ENCODE results near the gene SLC25A21.

Gene SLC25A21

DNA sequence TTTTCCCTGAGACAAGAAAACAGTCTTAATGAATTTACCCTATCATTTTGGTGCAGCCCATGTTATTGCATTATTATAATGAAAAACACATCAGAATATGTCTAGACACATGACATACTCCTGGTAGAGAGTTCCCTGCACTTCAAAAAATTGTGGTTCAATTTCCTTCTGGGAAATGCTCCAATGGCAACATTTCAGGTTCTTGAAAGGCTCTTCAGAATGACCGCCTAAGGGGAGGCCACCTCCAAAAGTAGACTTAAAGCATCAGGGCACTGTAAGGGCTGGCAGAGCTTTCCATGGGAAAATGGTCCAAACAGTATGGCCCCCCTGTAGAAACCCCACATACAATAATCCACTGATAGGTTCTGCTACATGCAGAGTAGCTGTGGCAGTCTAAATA is 110.7 kb downstream of the SLC25A21 start:
- Histone ChIP-seq H2BK15ac (replicated peaks; ENCODE audit: low read depth) (no peak overlapping the region), H3K23ac (ENCODE audit: low read length) (no peak overlapping the region), H2BK5ac (ENCODE audit: low read length) (no peak overlapping the region), H3K4me3 (ENCODE audit: low read length) (no peak overlapping the region), H3K27ac (ENCODE audit: low read depth, low read length) (no peak overlapping the region), H3K56ac (ENCODE audit: low read length) (no peak overlapping the region), H3K36me3 (ENCODE audit: control insufficient read depth, insufficient read depth, low read length) (no peaks in the 10 kb centered on the region), H3K9ac (ENCODE audit: low read length) (no peak overlapping the region), H4K8ac (ENCODE audit: low read depth, low read length) (no peak overlapping the region), H3K79me2 (ENCODE audit: control insufficient read depth, insufficient read depth, low read length) (no peaks in the 10 kb centered on the region), H3K18ac (ENCODE audit: low read length) (no peak overlapping the region), H3K4ac (ENCODE audit: low read depth, low read length) (no peak overlapping the region), H3K4me1 (ENCODE audit: control insufficient read depth, low read depth, low read length) (no peaks in the 10 kb centered on the region), H3K4me2 (ENCODE audit: low read length) (no peak overlapping the region), H3K79me1 (ENCODE audit: low read length) (no peaks in the 10 kb centered on the region), H2AK5ac (ENCODE audit: low read length) (no peak overlapping the region), H3K27me3 (ENCODE audit: insufficient read depth, low read length, poor library complexity) (no peaks in the 10 kb centered on the region), H4K5ac (ENCODE audit: low read length) (no peak overlapping the region), H2BK120ac (ENCODE audit: low read depth, low read length) (no peak overlapping the region)
- no CpG with 5 or more reads among the region's 1 CpG for WGBS (ENCODE audit: extremely low coverage, insufficient coverage, low lambda C conversion rate)
- DNase-seq = no peak

DNA sequence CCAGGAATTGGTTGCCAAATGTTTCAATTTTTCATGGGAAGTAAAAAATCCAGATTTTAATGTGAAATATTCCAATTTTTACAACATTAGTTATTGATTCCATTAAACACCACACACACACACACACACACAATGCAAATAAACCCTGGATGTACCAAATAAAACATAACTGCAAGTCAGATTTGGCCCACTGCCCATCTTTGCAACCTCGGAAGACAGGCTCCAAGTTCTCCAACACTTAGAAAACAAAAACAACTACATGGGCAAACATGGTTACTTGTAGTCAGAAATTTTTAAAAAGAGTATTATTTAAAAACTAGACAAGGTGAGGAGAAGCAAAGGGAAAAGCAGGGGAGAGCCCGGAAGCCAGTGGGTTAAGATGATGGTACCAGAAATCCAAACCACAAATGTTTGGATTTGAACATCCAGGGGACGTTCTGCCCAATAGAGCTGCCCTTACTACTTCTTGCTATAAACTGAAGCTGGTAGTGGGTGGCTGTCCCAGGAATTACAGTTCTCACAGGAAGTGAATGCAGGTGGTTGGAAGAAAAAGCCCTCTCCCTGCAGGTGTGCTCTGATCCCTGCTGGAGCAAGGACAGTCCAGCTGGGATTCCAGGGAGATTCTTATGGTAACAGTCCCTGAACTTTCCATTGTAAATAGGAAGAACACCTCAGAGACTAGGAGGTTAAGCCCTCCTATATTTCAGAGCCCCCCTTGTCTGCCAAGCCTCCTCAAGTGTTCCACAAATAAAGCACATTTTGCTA is 111.7 kb downstream of the SLC25A21 start:
- Histone ChIP-seq H3K79me1 (ENCODE audit: low read length) (no peaks in the 10 kb centered on the region), H2BK15ac (replicated peaks; ENCODE audit: low read depth) (no peak overlapping the region), H3K9ac (ENCODE audit: low read length) (no peak overlapping the region), H4K5ac (ENCODE audit: low read length) (no peak overlapping the region), H3K27ac (ENCODE audit: low read depth, low read length) (no peak overlapping the region), H3K4ac (ENCODE audit: low read depth, low read length) (no peak overlapping the region), H2BK120ac (ENCODE audit: low read depth, low read length) (no peak overlapping the region), H2AK5ac (ENCODE audit: low read length) (no peak overlapping the region), H3K23ac (ENCODE audit: low read length) (no peak overlapping the region), H4K8ac (ENCODE audit: low read depth, low read length) (no peak overlapping the region), H3K18ac (ENCODE audit: low read length) (no peak overlapping the region), H3K4me3 (ENCODE audit: low read length) (no peak overlapping the region), H3K56ac (ENCODE audit: low read length) (no peak overlapping the region), H3K27me3 (ENCODE audit: insufficient read depth, low read length, poor library complexity) (no peaks in the 10 kb centered on the region), H2BK5ac (ENCODE audit: low read length) (no peak overlapping the region), H3K79me2 (ENCODE audit: control insufficient read depth, insufficient read depth, low read length) (no peaks in the 10 kb centered on the region), H3K4me1 (ENCODE audit: control insufficient read depth, low read depth, low read length) (no peaks in the 10 kb centered on the region), H3K4me2 (ENCODE audit: low read length) (no peak overlapping the region), H3K36me3 (ENCODE audit: control insufficient read depth, insufficient read depth, low read length) (no peaks in the 10 kb centered on the region)
- WGBS (ENCODE audit: extremely low coverage, insufficient coverage, low lambda C conversion rate) = no CpG with 5 or more reads among the region's 3 CpGs
- no peak for DNase-seq

DNA sequence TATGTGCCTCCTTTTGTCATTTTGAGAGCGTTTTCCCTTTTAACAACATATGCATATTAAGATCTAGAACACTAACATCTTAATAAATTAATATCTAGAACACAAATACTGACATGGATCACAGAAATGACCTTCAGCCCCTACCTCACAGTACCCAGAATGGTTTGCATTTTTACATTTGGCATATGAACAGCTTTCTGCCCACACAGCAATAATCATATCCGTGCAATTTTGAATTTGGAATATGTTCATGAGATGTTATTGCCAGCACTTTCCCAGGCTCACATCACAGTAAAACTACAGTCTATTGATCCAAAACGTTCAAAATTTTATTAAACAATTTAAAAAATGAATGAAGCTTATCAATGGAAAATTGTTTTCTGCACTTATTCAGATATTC is 114.6 kb downstream of the SLC25A21 start:
- Histone ChIP-seq H3K4me2 (ENCODE audit: low read length) (no peak overlapping the region), H3K4me3 (ENCODE audit: low read length) (no peak overlapping the region), H3K9ac (ENCODE audit: low read length) (no peak overlapping the region), H3K18ac (ENCODE audit: low read length) (no peak overlapping the region), H3K79me1 (ENCODE audit: low read length) (no peaks in the 10 kb centered on the region), H3K36me3 (ENCODE audit: control insufficient read depth, insufficient read depth, low read length) (no peaks in the 10 kb centered on the region), H3K27me3 (ENCODE audit: insufficient read depth, low read length, poor library complexity) (no peaks in the 10 kb centered on the region), H4K5ac (ENCODE audit: low read length) (no peak overlapping the region), H2AK5ac (ENCODE audit: low read length) (no peak overlapping the region), H3K27ac (ENCODE audit: low read depth, low read length) (no peak overlapping the region), H3K23ac (ENCODE audit: low read length) (no peak overlapping the region), H4K8ac (ENCODE audit: low read depth, low read length) (no peak overlapping the region), H3K79me2 (ENCODE audit: control insufficient read depth, insufficient read depth, low read length) (no peaks in the 10 kb centered on the region), H2BK5ac (ENCODE audit: low read length) (no peak overlapping the region), H2BK120ac (ENCODE audit: low read depth, low read length) (no peak overlapping the region), H2BK15ac (replicated peaks; ENCODE audit: low read depth) (no peak overlapping the region), H3K4ac (ENCODE audit: low read depth, low read length) (no peak overlapping the region), H3K4me1 (ENCODE audit: control insufficient read depth, low read depth, low read length) (no peaks in the 10 kb centered on the region), H3K56ac (ENCODE audit: low read length) (no peak overlapping the region)
- DNase-seq = no peak
- WGBS (ENCODE audit: extremely low coverage, insufficient coverage, low lambda C conversion rate) = no CpG with 5 or more reads among the region's 3 CpGs

DNA sequence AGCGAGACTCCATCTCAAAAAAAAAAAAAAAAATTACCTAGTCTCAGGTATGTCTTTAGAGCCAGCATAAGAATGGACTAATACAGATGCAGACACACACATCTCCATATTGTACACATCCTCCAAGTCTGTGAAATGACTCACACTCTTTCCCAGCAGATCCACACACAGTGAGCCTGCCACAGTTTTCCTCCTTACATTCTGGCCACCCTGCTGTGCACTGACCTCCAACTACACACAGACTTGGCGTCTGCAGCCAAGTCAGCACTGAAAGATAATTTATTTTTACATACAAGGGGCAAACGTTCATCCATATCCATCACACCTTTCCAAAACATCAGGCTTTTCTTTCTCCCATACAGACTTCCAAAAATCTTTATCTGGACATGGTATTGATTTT is 115.9 kb downstream of the SLC25A21 start:
- H3K27me3 ChIP-seq (ENCODE audit: insufficient read depth, low read length, poor library complexity) = no peaks in the 10 kb centered on the region
- no peaks in the 10 kb centered on the region for H3K79me1 ChIP-seq (ENCODE audit: low read length)
- H3K18ac ChIP-seq (ENCODE audit: low read length) = no peak overlapping the region
- no peak overlapping the region for H3K27ac ChIP-seq (ENCODE audit: low read depth, low read length)
- no peak overlapping the region for H3K4ac ChIP-seq (ENCODE audit: low read depth, low read length)
- H2BK15ac ChIP-seq (replicated peaks; ENCODE audit: low read depth) = no peak overlapping the region
- H3K4me1 ChIP-seq (ENCODE audit: control insufficient read depth, low read depth, low read length) = no peaks in the 10 kb centered on the region
- no peak overlapping the region for H2AK5ac ChIP-seq (ENCODE audit: low read length)
- peak; percentile 62 for DNase-seq
- no peak overlapping the region for H2BK5ac ChIP-seq (ENCODE audit: low read length)
- WGBS (ENCODE audit: extremely low coverage, insufficient coverage, low lambda C conversion rate) = no CpG with 5 or more reads among the region's 3 CpGs
- no peak overlapping the region for H4K8ac ChIP-seq (ENCODE audit: low read depth, low read length)
- no peak overlapping the region for H3K9ac ChIP-seq (ENCODE audit: low read length)
- no peak overlapping the region for H2BK120ac ChIP-seq (ENCODE audit: low read depth, low read length)
- no peaks in the 10 kb centered on the region for H3K36me3 ChIP-seq (ENCODE audit: control insufficient read depth, insufficient read depth, low read length)
- no peak overlapping the region for H3K56ac ChIP-seq (ENCODE audit: low read length)
- no peak overlapping the region for H3K4me3 ChIP-seq (ENCODE audit: low read length)
- no peak overlapping the region for H3K4me2 ChIP-seq (ENCODE audit: low read length)
- no peaks in the 10 kb centered on the region for H3K79me2 ChIP-seq (ENCODE audit: control insufficient read depth, insufficient read depth, low read length)
- H4K5ac ChIP-seq (ENCODE audit: low read length) = no peak overlapping the region
- H3K23ac ChIP-seq (ENCODE audit: low read length) = no peak overlapping the region

DNA sequence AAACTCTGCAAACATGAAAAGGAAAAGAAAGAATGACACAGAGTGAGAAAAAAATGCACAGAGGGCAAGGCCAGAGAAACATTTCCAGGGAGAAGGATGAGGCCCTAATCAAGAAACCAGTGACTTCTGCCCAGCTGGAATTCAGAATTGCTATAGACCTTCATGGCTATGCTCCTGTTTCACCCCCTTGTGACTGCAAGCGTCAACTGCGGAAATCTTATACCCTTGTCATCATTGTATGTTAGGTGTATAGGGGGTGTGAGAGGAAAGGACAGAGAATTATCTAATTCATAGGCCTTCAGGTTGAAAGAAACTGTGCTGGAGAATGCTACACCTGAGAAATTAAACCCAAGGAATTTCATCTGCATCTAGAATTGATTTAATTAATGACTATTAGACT is 117.5 kb downstream of the SLC25A21 start:
- Histone ChIP-seq H3K4me3 (ENCODE audit: low read length) (no peak overlapping the region), H3K18ac (ENCODE audit: low read length) (no peak overlapping the region), H3K36me3 (ENCODE audit: control insufficient read depth, insufficient read depth, low read length) (no peaks in the 10 kb centered on the region), H2BK15ac (replicated peaks; ENCODE audit: low read depth) (no peak overlapping the region), H4K5ac (ENCODE audit: low read length) (no peak overlapping the region), H2BK120ac (ENCODE audit: low read depth, low read length) (no peak overlapping the region), H2BK5ac (ENCODE audit: low read length) (no peak overlapping the region), H3K4me1 (ENCODE audit: control insufficient read depth, low read depth, low read length) (no peaks in the 10 kb centered on the region), H2AK5ac (ENCODE audit: low read length) (no peak overlapping the region), H3K9ac (ENCODE audit: low read length) (no peak overlapping the region), H3K56ac (ENCODE audit: low read length) (no peak overlapping the region), H3K23ac (ENCODE audit: low read length) (no peak overlapping the region), H3K27me3 (ENCODE audit: insufficient read depth, low read length, poor library complexity) (no peaks in the 10 kb centered on the region), H3K79me1 (ENCODE audit: low read length) (no peaks in the 10 kb centered on the region), H4K8ac (ENCODE audit: low read depth, low read length) (no peak overlapping the region), H3K4ac (ENCODE audit: low read depth, low read length) (no peak overlapping the region), H3K4me2 (ENCODE audit: low read length) (no peak overlapping the region), H3K27ac (ENCODE audit: low read depth, low read length) (no peak overlapping the region), H3K79me2 (ENCODE audit: control insufficient read depth, insufficient read depth, low read length) (no peaks in the 10 kb centered on the region)
- DNase-seq = no peak
- no CpG with 5 or more reads among the region's 2 CpGs for WGBS (ENCODE audit: extremely low coverage, insufficient coverage, low lambda C conversion rate)

DNA sequence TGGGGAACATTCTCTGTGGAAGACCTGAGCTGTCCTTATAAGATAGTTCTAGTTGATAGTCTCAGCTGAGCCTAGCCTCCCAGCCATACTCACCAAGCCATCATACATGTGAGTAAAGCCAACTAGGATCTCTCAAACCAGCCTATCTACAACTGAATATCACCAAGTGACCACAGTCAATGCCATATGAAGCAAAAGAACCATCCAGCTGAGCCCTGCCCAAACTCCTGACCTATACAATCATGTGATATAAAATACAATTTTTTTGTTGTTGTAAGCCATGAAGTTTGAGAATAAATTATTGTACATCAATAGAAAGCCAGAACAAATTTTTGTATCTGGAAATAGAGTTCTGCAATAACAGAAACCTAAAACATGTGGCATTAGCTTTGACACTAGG is 118.3 kb downstream of the SLC25A21 start:
- H3K4me2 ChIP-seq (ENCODE audit: low read length) = no peak overlapping the region
- no peak overlapping the region for H3K9ac ChIP-seq (ENCODE audit: low read length)
- no peaks in the 10 kb centered on the region for H3K79me1 ChIP-seq (ENCODE audit: low read length)
- no peaks in the 10 kb centered on the region for H3K27me3 ChIP-seq (ENCODE audit: insufficient read depth, low read length, poor library complexity)
- H2BK15ac ChIP-seq (replicated peaks; ENCODE audit: low read depth) = no peak overlapping the region
- no peak overlapping the region for H2AK5ac ChIP-seq (ENCODE audit: low read length)
- no peak overlapping the region for H3K18ac ChIP-seq (ENCODE audit: low read length)
- H3K36me3 ChIP-seq (ENCODE audit: control insufficient read depth, insufficient read depth, low read length) = no peaks in the 10 kb centered on the region
- H2BK5ac ChIP-seq (ENCODE audit: low read length) = no peak overlapping the region
- H3K56ac ChIP-seq (ENCODE audit: low read length) = no peak overlapping the region
- no peak overlapping the region for H2BK120ac ChIP-seq (ENCODE audit: low read depth, low read length)
- H4K8ac ChIP-seq (ENCODE audit: low read depth, low read length) = no peak overlapping the region
- H3K4me3 ChIP-seq (ENCODE audit: low read length) = no peak overlapping the region
- no peak overlapping the region for H3K4ac ChIP-seq (ENCODE audit: low read depth, low read length)
- H4K5ac ChIP-seq (ENCODE audit: low read length) = no peak overlapping the region
- H3K27ac ChIP-seq (ENCODE audit: low read depth, low read length) = no peak overlapping the region
- no peak for DNase-seq
- H3K23ac ChIP-seq (ENCODE audit: low read length) = no peak overlapping the region
- no peaks in the 10 kb centered on the region for H3K4me1 ChIP-seq (ENCODE audit: control insufficient read depth, low read depth, low read length)
- H3K79me2 ChIP-seq (ENCODE audit: control insufficient read depth, insufficient read depth, low read length) = no peaks in the 10 kb centered on the region
